Central memory CD4-positive, alpha-beta T cell (primary cell): ENCODE data around the gene SIGLEC8.
"Not testable (repeated sequence)": the region's sequence is repeated elsewhere in the genome, so short reads cannot be mapped to it uniquely, and the experiment has no call there.

Experiments used
- DNase-seq: peaks from one replicate; pipeline ENCODE4 v3.0.0; 2022

SIGLEC8 gene

DNA sequence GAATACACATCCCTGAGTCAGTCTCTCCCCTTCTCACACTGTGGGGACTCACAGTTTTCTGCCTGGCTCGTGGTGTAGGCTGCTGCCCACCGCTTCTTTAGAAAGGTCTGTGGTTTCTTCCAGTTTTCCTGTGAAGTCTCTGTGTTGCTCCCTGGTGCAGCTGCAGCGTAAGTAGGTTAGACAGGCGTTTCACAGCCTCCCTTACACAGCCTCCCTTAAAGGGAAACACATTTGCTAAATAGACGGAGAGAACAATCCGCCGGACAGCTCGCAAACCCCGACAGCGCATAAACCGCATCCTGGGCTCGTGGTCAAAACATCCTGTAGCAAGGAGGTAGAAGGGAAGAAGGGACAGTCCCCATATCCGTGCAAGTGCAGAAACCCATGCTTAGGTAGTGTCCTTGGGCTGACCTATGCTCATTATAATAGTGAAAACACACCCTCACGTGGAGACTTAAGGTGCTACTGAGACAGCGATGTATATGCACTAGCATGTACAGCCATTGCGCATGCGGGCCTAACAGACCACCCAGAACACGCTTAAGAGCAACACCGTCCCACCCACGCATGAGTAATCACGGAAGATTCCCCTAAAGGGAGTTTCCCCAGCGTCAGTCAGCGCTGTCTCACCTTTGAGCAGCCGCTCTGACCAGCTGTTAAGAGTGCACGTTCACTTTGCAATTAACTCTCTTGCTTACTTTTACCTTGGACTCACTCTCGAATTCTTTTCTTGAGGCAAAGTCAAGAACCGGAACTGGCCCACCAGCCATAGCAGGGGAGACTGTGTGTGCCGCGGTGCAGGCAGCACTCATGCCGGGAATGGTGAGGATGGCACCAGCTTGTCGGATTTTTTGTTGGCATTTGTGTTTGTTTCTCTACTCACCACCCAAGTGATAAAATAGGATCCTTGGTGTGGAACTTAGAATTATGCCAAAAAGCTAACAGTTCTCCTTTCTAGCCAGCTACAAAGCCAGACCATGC is 16.6 kb downstream of the SIGLEC8 start:
- DNase-seq = peak; percentile 87

DNA sequence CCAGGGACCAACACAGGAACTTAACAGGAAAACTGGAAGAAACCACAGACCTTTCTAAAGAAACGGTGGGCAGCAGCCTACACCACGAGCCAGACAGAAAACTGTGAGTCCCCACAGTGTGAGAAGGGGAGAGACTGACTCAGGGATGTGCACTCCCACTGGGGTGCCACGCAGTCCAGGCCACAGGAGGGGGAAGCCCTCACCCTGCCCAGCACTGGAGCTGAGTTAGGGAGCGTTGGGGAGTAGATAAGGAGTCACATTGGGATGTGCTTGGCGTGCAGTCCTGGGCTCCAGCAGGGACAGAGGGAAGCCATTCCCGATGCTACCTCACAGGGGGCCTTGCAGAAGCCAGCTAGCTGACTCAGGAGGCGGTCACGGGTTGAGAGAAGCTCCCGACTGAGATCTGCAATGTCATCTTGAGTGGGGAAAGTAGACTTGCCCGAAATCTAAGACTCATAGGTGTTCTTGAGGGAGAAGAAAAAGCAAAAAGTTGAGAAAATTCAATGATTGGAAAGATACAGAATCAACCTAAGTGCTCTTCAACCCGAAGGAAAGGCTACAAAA is 17.3 kb downstream of the SIGLEC8 start:
- DNase-seq = no peak

DNA sequence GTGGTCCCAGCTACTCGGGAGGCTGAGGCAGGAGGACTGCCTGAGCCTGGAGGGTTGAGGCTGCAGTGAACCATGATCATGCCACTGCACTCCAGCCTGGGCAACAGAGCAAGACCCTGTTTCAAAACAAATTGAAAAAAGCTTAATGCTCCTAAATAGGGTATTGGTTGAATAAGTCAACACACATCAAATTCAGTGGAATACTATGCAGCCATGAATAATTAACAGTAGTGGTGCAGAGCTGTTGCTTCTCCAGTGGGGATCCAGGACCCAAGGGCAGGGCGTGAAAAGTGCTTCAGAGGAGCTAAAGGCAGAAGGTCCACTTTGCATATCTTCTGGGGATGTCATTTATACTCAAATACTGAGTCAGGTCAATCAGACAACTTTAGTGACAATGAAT is 18.2 kb downstream of the SIGLEC8 start:
- no peak for DNase-seq

DNA sequence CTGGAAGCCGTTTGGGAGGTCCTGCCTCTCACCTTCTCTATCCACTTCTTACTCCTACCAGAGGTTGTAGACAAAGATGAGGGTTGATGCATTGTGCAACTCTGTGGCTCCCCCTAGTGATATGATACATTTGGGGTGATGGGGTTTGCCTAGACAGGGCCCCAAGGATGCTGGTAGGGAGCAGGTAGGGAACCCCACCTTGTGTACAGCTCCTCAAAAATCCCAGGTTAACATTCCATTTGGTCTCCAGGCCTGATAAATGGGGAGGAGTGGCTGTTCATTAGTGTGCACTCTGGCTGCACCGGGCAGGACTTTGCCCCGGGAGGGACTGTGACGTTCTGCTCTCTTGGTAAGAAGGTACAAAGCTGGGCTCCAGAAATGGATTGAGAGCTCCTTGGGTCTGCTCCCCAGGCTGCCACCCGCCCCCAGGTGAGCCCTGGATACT is 19.2 kb downstream of the SIGLEC8 start:
- DNase-seq = peak; percentile 27

DNA sequence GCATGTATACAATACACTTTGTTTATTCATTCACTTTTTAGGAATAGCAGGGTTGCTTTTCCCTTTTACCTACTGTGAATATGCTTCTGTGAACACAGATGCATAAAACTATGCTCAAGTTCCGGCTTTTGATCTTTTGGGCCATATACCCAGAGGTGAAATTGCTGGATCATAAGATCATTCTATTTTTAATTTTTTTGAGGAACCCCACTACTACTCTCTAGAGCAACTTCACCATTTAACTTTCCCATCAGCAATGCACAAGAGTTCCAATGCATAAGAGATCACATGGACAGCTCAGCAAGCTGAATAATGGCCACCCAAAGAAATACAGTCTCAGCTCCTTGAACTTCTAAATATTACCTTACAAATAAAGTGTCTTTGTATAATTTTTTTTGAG is 23.8 kb downstream of the SIGLEC8 start:
- DNase-seq = no peak

DNA sequence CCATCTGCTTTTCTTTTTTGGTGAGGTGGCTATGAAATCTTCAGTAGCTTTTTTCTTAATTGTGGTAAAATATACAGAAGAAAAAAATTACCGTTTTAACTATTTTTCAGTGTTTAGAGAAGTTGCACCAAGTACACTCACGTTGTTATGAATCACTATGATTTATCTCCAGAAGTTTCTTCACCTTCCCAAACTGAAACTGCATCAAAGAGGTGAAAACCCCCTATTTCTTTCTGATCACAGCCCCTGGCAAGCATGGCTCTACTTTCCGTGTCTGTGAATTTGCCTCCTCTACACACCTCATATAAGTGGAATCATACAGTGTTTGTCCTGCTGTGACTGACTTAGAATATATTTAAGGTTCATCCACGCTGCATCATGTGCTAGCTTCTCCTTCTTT is 25.2 kb downstream of the SIGLEC8 start:
- no peak for DNase-seq

DNA sequence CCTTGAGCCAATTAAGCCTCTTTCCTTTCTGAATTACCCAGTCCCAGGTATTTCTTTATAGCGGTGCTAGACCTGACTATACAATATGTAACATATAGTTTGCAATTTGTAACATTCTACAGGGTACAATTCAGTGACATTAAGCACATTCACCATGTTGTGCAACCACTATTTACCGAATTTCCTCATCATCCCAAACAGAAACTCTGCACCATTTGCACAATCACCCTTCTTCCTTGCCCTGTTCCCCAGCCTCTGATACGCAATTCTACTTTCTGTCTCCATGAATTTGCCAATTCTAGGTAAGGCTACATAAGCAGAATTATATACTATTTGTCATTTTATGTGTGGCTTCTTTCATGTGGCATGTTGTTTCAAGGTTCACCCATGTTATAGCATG is 27.1 kb downstream of the SIGLEC8 start:
- no peak for DNase-seq

DNA sequence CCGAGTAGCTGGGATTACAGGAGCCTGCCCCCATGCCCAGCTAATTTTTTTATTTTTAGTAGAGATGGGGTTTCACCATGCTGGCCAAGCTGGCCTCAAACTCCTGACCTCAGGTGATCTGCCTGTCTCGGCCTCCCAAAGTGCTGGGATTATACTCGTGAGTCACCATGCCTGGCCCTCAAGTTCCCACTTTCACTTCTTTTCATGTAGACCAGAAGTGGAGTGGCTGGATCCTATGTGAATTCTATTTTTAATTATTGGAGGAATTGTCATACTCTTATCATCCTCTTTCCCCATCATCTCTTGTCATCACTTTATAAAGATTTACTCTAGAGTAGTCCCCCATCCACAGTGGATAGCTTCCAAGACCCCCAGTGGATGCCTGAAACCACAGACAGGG is 28.0 kb downstream of the SIGLEC8 start:
- no peak for DNase-seq

DNA sequence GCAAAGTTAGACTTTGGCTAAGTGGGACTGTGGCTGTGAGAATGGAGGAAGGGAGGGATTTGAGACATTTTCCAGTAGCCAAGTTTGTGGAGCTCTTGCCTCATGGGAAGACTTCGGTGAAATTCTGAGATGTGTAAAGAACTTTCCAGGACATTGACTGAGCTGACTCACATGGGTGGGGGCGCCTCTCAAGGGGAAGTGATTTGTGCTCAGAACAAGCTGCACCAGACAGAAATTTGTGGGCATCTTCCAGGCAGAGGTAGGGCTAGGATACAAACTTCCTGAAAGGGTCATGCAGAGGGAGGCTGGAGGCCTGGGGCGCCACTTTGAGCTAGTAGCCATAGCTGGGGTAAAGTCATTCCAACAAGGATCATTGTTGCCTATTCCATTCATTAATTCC is 31.1 kb downstream of the SIGLEC8 start:
- DNase-seq = no peak

DNA sequence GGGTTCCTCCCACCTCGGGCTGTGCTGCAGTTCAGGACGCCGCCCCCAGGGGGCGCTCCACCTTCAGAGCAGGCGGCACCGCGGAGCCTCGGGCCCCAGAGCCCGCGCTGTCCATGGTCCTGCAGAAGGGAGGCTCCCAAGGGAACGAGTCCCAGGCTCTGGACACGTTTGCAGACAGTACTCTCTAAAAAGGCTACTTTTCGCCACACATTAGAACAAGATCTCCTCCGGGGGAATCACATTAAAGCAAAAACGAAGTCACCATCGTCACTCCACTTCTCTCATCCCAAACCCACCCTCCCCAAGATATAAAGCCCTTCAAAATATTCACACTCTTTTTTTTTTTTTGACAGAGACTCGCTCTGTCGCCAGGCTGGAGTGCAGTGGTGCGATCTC is 36.2 kb downstream of the SIGLEC8 start:
- peak; percentile 63 for DNase-seq

DNA sequence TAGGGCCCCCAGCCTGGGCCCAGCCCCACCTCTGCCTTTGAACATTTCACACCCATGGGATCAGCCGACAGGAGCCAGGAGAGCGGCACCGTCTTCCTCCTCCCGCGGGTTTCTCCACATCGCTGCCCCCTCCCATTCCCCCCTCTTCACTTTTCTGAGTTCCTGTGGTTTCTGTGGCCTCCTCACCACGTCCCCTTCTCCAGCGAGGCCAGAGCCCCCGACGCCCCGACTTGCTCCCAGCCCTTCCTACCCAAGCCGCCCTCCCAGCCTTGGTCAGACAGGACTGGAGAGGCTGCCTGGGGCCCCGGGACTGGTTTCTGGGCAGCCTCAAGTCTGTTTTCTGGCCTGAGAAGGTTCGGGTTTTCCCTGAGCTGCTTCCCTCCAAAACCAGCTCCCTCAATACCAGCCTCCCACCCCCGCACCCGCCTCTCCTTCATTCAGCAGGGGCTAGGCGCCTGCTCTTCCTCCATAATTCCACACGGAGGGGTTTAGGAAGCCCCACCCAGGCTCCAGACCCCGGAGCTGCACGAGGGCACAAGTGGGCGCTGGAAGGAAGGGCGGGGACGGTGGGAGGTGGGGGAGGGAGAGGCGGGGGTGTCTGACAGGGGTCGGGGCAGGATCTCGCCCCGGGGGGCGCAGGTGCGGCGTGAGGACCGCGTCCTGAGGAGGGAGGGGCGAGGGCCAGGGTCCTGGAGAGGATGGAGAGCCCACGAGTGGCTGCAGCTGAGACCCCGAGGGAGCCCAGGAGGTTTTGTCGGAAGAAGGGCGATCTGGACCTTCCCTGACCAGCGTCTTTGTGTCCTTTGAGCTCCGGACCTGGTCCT is 36.8 kb downstream of the SIGLEC8 start:
- DNase-seq = no peak

DNA sequence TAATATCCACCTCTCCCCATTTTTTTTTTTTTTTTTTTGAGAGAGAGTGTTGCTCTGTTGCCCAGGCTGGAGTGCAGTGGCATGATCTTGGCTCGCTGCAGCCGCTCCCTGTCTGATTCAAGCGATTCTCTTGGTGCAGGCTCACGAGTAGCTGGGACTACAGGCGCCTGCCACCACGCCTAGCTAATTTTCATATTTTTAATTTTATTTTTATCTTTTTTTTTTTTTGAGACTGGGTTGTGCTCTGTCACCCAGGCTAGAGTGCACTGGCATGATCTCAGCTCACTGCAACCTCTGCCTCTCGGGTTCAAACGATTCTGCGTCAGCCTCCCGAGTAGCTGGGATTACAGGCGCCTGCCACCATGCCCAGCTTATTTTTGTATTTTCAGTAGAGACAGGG is 37.7 kb downstream of the SIGLEC8 start:
- not testable (repeated sequence) for DNase-seq

DNA sequence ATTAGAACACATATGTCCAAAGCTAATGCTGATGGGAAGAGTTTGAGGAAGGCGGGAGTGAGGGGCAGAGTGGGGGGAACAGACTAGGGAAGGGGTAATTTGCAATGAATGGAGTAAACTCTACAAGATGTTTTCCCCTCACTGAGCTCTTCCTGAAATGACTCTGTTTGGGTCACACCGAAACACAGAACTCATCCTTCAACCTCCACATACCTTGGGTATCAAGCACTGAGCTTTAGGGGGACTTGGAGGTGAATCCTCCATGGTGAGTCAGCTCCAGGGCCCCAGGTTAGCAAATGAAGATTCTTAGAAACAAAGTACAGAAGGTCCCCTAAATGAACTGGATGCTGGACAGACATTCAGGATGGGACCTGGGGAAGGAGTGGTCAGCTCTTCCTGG is 39.5 kb downstream of the SIGLEC8 start:
- DNase-seq = no peak

DNA sequence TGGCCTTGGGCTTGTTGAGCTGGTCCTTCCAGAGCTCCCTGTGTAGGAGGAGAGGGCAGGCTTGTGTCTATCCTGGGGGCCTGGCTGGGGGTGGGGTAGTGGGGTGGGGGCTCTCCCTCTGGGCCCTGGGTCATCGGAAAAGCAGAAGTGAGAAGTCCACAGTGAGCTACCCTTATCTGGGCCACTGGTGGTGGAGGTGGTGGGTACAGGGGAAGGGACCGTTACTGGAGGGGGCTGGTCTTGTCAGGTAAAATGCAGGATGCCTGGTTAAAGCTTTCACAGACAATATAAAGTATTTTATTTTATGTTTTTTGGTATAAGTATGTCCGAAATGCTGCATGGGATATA is 40.5 kb downstream of the SIGLEC8 start:
- no peak for DNase-seq

DNA sequence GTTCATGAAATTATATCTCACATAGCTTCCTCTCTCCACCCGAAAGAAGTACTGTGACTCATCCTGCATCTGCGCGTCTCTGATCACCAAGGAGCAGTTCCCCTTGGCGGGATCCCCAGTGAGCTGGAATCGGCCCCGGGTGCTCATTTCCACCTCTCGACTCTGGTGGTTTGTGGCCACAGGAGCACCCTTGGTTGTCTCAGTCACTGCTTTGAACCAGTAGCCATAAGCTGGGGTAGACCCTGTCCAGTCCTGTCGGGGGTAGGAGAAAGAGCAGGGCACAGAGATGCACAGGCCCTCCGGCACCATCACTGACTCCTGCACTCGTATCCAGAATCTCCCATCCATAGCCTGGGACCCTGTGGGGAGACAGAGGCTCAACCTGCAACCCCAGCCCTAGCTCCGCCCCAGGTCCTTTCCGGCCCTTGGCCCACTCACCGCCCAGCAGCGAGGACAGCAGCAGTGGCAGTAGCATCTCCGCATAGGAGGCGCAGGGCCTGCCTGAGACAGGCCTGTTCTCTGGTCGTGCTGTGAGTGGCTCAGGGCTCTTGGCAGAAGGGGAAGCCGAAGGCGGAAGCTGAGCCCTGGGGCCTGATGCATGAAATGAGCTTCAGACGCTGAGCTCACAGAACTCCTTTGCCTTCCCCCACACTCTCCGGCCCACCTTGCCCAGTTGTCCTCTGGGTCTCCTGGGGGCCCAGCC is 41.0 kb downstream of the SIGLEC8 start, which contains the start of gene SIGLEC10:
SIGLEC10 (minus strand) TSS at position 536 of the 703 bp plus-strand sequence; CDS start at position 475, 61 bp downstream.
- DNase-seq = no peak

DNA sequence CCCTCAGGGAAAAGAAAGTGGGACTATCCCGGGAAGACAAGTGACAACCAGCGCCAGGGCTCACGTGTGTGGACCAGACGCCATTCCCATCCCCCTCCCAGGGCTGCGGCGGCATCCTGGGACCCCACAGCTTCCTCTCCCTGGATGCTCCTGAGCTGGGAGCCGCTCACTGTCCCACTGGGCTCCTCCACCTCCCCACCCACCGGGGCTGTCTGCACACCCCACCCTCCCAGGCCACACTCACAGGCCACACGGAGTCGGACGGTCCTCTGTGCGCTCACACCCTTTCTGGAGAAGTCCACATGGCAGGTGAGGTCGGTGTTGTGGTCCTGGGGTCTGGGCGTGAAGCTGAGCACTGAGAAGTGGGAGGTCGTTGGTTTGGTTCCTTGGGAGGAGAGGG is 41.8 kb downstream of the SIGLEC8 start:
- not testable (repeated sequence) for DNase-seq

DNA sequence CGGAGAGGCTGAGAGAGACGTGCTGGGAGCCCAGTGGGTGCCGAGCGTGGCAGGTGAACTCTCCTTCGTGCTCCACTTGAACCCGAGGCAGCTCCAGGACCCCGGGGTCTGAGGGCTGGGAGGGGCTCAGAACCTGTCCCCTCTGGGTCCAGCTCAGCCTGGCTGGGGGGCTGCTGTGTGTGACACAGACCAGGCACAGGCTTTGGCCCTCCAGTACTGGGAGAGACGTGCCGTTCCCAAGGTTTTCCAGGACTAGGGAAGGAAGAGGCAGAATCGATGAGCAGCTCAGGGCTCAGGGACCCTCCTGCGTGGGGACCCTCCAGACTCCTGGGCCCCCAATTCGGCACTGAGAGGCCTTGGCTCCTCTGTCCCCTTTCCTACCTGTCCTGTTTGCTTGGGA is 43.1 kb downstream of the SIGLEC8 start:
- DNase-seq = no peak

DNA sequence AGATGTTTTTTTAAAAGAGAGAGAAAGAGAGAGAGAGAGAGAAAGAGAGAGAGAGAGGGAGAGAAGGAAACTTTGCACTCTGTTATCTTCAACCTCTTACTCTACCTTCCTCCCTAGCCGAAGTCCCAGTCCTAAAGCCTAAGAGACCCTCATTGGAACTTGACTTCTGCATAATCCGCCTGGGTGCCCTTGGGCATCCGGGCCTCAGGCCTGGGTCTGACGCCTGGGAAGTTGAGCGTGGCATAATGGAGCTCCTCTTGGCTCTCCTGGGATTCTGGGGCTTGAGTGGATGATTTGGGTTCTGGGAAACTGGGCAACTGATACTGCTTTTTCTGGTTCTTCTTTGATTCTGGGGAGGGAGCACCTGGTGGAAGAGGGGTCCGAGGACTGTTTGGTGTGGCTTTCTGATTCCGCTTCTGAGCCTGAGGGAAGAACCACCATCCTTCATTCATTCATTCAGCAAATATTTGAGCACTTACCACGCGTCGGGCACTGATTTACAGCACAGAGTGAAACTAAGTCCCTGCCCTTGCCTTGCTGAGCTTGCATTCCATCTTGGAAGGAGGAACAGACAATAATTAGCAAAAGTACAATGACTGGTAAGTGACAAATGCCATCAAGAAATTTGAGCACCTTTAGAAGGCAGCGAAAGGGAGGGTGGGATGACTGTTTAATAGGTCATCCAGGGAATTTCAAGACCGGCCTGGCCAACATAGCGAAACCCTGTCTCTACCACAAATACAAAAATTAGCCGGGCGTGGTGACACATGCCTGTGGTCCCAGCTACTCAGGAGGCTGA is 47.1 kb downstream of the SIGLEC8 start:
- no peak for DNase-seq

DNA sequence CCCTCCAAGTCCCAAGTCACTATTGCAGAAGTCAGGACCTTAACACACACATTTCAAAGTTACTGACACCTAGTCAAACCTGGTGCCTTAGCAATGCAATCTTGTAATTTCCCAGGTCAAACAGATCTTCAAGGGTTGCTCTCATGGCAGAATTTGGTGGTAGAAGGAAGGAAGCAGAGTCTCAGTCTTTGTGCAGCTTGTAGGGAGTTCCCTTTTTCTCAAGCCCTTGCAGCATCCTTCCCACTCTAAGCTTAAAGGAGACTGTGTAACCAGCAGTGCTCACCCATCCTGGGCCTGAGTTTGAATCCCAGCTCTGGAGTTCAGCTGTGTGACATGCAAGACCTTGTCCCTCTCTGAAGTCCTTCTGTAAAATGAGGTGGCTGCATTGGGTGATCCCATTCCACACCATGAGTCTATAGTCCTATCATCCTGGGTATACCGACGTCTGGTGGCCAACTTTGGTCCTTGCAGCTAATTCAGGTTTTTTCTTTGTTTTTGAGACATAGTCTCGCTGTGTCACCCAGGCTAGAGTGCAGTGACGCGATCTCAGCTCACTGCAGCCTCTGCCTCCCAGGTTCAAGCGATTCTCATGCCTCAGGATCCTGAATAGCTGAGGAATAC is 50.6 kb downstream of the SIGLEC8 start:
- DNase-seq = peak; percentile 16

DNA sequence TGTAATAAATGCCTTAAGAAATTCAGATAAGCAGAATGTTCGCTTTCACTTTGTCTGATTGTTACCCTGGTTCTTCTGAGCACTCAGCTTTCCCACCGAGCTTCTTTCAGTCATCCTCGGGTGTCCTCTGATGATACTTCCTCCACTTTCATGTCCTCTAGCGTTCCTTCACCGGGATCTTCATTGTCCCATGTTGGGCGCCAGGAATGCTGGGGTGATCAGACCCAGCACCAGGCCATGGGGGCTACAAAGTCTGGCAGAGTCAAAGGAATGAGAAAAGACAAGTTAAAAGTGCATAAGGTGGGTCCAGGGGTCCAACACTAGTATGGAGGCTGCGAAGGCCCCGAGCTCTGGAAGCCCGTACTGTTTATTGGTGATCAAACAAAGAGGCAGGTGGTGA is 56.1 kb downstream of the SIGLEC8 start:
- DNase-seq = no peak
